Right lobe of liver (tissue), 4 donors: Measurements from ENCODE around the gene SIRT2.

Experiments used
- POLR2A ChIP-seq: fragments of 450-650 bp; IDR thresholded peaks from one replicate; pipeline ENCODE4 v1.6.1; 2017; ENCODE audit warnings: antibody characterized with exemption, mild to moderate bottlenecking
- TF ChIP-seq, protein P1 (sequence below), 4 donors: fragments of 200-600 bp in 3 of 4; fragments of 450-650 bp in 1 of 4; IDR thresholded peaks; one replicate each; pipeline versions ENCODE4 v1.5.1 to v1.8.0; 2016 to 2022; ENCODE audit warnings: antibody characterized with exemption in 4 of 4, mild to moderate bottlenecking in 2 of 4
- donor health status: DM: no; HTN: no; CAD: no.
- donor health status: DM: no; HTN: no; CAD: no.
- donor health status: DM: no; HTN: yes; CAD: no.

DNA sequence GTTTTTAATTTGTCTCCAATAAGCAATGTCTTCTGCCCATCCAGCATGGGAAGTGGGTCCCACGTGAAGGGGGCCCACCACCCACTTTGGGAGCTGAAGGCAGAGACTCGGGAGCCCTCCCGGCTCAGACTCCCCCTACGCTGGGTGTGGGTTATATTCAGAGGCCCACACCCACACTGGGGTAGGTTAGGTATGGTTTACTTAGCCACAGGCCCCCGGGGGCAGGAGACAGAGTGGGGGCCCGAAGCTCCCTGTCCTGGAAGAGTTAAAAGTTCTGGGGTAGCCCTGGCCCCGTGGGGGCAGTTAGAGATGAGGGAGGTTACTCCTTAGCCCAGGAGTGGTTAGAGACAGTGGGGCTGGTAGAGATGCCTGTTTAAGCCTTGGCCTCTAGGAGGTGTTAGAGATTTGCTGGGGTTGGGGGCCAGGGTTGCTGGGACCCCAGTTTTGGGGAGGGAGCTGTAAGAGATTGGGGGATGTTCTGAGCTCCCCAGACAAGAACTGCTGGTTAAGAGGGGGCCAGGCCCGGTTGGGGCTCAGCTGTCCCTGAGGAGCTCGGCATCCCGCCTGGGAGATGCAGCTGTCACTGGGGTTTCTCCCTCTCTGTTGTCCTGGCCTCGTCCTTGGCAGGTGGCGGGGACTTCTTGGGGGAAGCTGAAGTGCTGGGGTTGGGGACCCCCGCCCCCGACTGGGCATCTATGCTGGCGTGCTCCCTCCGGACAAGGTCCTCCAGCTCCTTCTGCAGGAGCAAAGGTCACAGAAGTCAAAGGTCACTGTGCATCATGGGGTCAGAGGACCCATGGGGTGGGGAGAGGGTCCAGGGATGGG, 20.6 kb downstream of the SIRT2 start:
- TF ChIP-seq POLR2A, result no peak
- TF ChIP-seq, protein P1, sequence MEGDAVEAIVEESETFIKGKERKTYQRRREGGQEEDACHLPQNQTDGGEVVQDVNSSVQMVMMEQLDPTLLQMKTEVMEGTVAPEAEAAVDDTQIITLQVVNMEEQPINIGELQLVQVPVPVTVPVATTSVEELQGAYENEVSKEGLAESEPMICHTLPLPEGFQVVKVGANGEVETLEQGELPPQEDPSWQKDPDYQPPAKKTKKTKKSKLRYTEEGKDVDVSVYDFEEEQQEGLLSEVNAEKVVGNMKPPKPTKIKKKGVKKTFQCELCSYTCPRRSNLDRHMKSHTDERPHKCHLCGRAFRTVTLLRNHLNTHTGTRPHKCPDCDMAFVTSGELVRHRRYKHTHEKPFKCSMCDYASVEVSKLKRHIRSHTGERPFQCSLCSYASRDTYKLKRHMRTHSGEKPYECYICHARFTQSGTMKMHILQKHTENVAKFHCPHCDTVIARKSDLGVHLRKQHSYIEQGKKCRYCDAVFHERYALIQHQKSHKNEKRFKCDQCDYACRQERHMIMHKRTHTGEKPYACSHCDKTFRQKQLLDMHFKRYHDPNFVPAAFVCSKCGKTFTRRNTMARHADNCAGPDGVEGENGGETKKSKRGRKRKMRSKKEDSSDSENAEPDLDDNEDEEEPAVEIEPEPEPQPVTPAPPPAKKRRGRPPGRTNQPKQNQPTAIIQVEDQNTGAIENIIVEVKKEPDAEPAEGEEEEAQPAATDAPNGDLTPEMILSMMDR (IDR thresholded peaks at IDR 0.05), result no peak
